ENCODE results near the gene YBX1.

The YBX1 gene

GRCh38 chr1:42686418-42686817 is 4.2 kb downstream of the YBX1 start:
- H3K27me3 ChIP-seq (replicated peaks in 2 of 5; ENCODE audit: control insufficient read depth in 4 of 5, insufficient read depth in 5 of 5, low read length in 4 of 5) = no peaks in the 10 kb centered on the region
- WGBS (ENCODE audit: insufficient coverage) = 88% methylated on average over 3 of the region's 4 CpGs
- H3K27ac ChIP-seq (ENCODE audit: insufficient read depth in 1 of 2, low read depth in 1 of 2, low read length in 2 of 2, poor library complexity in 1 of 2, severe bottlenecking in 2 of 2) = peak overlapping the region in 1 of 2 experiments; percentile 67
- ChIA-PET POLR2A (no interaction called here), CTCF (interaction anchor here (0.6 to 1.3 kb wide), 3 partner anchors 12 to 68 kb away, joined by 3 read pairs; no protein-coding TSS in a partner anchor)
- peak overlapping the region in 2 of 7 experiments; percentile 2 to 12 for H3K4me3 ChIP-seq (ENCODE audit: control insufficient read depth in 1 of 7, extremely low read depth in 1 of 7, insufficient read depth in 4 of 7, low read depth in 2 of 7, low read length in 6 of 7)
- peaks cover 18 to 58% (median 29%) of the 10 kb centered on the region in 4 experiments for H3K4me1 ChIP-seq (ENCODE audit: control extremely low read depth in 1 of 4, control insufficient read depth in 4 of 4, insufficient read depth in 4 of 4, low read length in 3 of 4)
- no peaks in the 10 kb centered on the region for H3K9me3 ChIP-seq (ENCODE audit: control extremely low read depth in 1 of 5, control insufficient read depth in 4 of 5, insufficient read depth in 2 of 5, low read depth in 1 of 5, low read length in 4 of 5)
- H3K36me3 ChIP-seq (ENCODE audit: control insufficient read depth in 4 of 4, insufficient read depth in 4 of 4, low read length in 3 of 4) = peaks cover 5 to 58% (median 18%) of the 10 kb centered on the region in 4 experiments
- DNase-seq = peak in 1 of 3 donors; percentile 50

DNA sequence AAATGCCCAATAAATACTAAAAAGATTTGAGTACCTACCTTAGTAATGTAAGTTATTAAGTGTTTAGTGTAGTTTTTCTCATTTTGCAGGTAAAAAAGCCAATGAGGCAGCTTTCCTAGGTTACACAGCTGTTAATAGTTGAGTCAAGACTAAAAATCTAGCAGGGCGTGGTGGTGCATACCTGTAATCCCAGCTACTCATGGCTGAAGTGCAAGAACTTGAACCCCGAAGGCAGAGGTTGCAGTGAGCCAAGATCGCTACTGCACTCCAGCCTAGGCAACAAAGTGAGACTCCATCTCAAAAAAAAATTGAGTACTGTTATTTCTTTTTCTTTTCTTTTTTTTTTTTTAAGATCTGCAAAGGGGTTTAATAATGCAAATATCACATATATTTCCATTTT is 7.7 kb downstream of the YBX1 start:
- CTCF ChIA-PET = interaction anchor here (0.6 to 1.3 kb wide), 3 partner anchors 25 to 376 kb away, joined by 3 to 4 read pairs (median 3); no protein-coding TSS in a partner anchor
- DNase-seq = no peak
- no peak overlapping the region for H3K4me3 ChIP-seq (ENCODE audit: control insufficient read depth in 1 of 7, extremely low read depth in 1 of 7, insufficient read depth in 4 of 7, low read depth in 2 of 7, low read length in 6 of 7)
- H3K9me3 ChIP-seq (ENCODE audit: control extremely low read depth in 1 of 5, control insufficient read depth in 4 of 5, insufficient read depth in 2 of 5, low read depth in 1 of 5, low read length in 4 of 5) = no peaks in the 10 kb centered on the region
- peaks cover 11 to 70% (median 18%) of the 10 kb centered on the region in 4 experiments for H3K36me3 ChIP-seq (ENCODE audit: control insufficient read depth in 4 of 4, insufficient read depth in 4 of 4, low read length in 3 of 4)
- POLR2A ChIA-PET = interaction anchor here (0.6 kb wide), 1 partner anchor 75 kb away, joined by 3 read pairs; no protein-coding TSS in a partner anchor
- no peak overlapping the region for H3K27ac ChIP-seq (ENCODE audit: insufficient read depth in 1 of 2, low read depth in 1 of 2, low read length in 2 of 2, poor library complexity in 1 of 2, severe bottlenecking in 2 of 2)
- H3K4me1 ChIP-seq (ENCODE audit: control extremely low read depth in 1 of 4, control insufficient read depth in 4 of 4, insufficient read depth in 4 of 4, low read length in 3 of 4) = peaks cover 4 to 35% (median 11%) of the 10 kb centered on the region in 4 experiments
- no peaks in the 10 kb centered on the region for H3K27me3 ChIP-seq (replicated peaks in 2 of 5; ENCODE audit: control insufficient read depth in 4 of 5, insufficient read depth in 5 of 5, low read length in 4 of 5)
- 88% methylated on average over 2 of the region's 3 CpGs for WGBS (ENCODE audit: insufficient coverage)

DNA sequence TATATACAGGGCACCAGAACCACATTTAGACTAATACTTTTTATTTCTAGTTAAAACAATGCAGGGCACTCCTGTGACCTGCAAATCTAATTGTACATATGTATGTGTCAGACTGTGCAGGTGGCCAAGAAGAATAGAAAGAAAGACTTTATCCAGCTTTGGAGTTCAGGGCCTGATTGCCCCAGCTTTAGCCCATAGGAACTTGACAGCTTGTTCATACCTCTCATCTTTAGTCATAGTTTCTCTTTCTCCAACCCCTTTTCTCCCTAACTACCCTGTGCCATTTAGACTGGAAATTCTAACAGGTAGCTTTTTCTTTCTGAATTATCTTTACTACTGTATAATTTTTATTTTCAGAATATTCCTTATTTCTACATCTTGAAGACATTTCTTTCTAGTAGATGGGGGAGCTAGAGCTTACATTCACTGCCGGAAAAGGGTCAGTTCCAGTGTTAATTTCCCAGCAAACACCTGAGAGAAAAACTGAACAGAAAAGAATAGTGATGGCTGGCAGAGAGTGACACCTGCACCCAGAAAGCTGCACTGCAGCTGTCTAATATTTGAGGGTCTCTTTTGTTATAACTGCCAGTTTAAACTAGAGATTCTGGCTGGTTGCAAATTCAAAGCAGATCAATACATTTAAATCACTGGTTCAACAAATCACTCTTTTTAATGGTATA is 8.4 kb downstream of the YBX1 start:
- POLR2A ChIA-PET = interaction anchor here (0.6 kb wide), 1 partner anchor 75 kb away, joined by 3 read pairs; no protein-coding TSS in a partner anchor
- Histone ChIP-seq H3K27ac (ENCODE audit: insufficient read depth in 1 of 2, low read depth in 1 of 2, low read length in 2 of 2, poor library complexity in 1 of 2, severe bottlenecking in 2 of 2) (no peak overlapping the region), H3K27me3 (replicated peaks in 2 of 5; ENCODE audit: control insufficient read depth in 4 of 5, insufficient read depth in 5 of 5, low read length in 4 of 5) (no peaks in the 10 kb centered on the region), H3K9me3 (ENCODE audit: control extremely low read depth in 1 of 5, control insufficient read depth in 4 of 5, insufficient read depth in 2 of 5, low read depth in 1 of 5, low read length in 4 of 5) (no peaks in the 10 kb centered on the region), H3K4me1 (ENCODE audit: control extremely low read depth in 1 of 4, control insufficient read depth in 4 of 4, insufficient read depth in 4 of 4, low read length in 3 of 4) (peaks cover 1 to 29% (median 6%) of the 10 kb centered on the region in 4 experiments), H3K4me3 (ENCODE audit: control insufficient read depth in 1 of 7, extremely low read depth in 1 of 7, insufficient read depth in 4 of 7, low read depth in 2 of 7, low read length in 6 of 7) (no peak overlapping the region), H3K36me3 (ENCODE audit: control insufficient read depth in 4 of 4, insufficient read depth in 4 of 4, low read length in 3 of 4) (peaks cover 11 to 71% (median 23%) of the 10 kb centered on the region in 4 experiments)
- no peak for DNase-seq
- CTCF ChIA-PET = interaction anchor here (0.6 to 1.3 kb wide), 6 partner anchors 9 to 377 kb away, joined by 3 to 5 read pairs (median 4); partner anchors contain the start of gene YBX1
- 83% methylated on average over 1 of the region's 1 CpG for WGBS (ENCODE audit: insufficient coverage)

- Histone ChIP-seq H3K27me3 (replicated peaks in 2 of 5; ENCODE audit: control insufficient read depth in 4 of 5, insufficient read depth in 5 of 5, low read length in 4 of 5) (no peaks in the 10 kb centered on the region), H3K9me3 (ENCODE audit: control extremely low read depth in 1 of 5, control insufficient read depth in 4 of 5, insufficient read depth in 2 of 5, low read depth in 1 of 5, low read length in 4 of 5) (no peaks in the 10 kb centered on the region), H3K27ac (ENCODE audit: insufficient read depth in 1 of 2, low read depth in 1 of 2, low read length in 2 of 2, poor library complexity in 1 of 2, severe bottlenecking in 2 of 2) (no peak overlapping the region), H3K36me3 (ENCODE audit: control insufficient read depth in 4 of 4, insufficient read depth in 4 of 4, low read length in 3 of 4) (peaks cover 12 to 72% (median 25%) of the 10 kb centered on the region in 4 experiments), H3K4me1 (ENCODE audit: control extremely low read depth in 1 of 4, control insufficient read depth in 4 of 4, insufficient read depth in 4 of 4, low read length in 3 of 4) (peaks cover 1 to 24% (median 4%) of the 10 kb centered on the region in 4 experiments), H3K4me3 (ENCODE audit: control insufficient read depth in 1 of 7, extremely low read depth in 1 of 7, insufficient read depth in 4 of 7, low read depth in 2 of 7, low read length in 6 of 7) (no peak overlapping the region)
- POLR2A ChIA-PET = no interaction called here
- CTCF ChIA-PET = interaction anchor here (0.6 to 1.3 kb wide), 5 partner anchors 9 to 113 kb away, joined by 3 to 5 read pairs (median 3); partner anchors contain the start of gene YBX1
- WGBS (ENCODE audit: insufficient coverage) = 100% methylated on average over 1 of the region's 4 CpGs
- DNase-seq = no peak
These were observed 8.9 kb downstream of the YBX1 start for GRCh38 chr1:42691157-42691498.

DNA sequence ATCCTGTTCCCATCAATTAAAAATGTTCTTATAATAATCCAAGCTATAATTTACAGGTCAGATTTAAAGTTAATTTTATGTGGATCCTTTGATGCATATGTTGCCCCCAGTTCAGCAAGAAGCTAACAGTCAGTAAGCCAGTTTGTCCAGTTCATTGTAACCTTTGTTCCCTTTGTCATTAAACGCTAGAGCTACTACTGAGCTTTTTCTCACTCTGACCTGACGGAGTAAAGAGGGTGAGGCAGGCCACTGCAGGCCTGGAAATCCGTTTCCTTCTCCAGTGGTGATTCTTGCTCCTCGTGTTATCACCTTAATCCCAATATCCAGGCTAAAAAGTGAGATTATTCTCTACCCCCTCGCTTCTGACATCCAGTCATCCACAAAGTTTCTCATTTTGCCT is 10.2 kb downstream of the YBX1 start:
- peaks cover 0 to 13% (median under 1%) of the 10 kb centered on the region in 4 experiments for H3K4me1 ChIP-seq (ENCODE audit: control extremely low read depth in 1 of 4, control insufficient read depth in 4 of 4, insufficient read depth in 4 of 4, low read length in 3 of 4)
- peak overlapping the region in 1 of 2 experiments; percentile 21 for H3K27ac ChIP-seq (ENCODE audit: insufficient read depth in 1 of 2, low read depth in 1 of 2, low read length in 2 of 2, poor library complexity in 1 of 2, severe bottlenecking in 2 of 2)
- no peak for DNase-seq

DNA sequence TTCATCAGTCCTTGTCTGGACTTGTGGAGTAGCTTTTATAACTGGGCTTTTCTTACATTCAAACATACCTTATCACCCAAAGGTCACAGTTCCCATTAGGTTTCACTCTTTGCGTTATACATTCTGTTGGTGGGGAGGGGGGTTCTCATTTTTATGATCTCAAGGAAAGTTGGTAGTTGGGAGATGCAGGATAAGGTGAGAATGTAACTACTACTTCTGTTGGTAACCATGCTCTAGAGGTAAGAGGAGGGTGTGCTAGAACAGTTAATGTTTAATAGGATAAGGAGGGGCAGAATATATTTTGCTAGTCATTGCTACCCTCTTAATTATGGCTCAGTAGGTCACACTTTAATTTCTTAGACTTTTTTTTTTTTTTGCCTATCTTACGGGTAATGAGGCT is 10.7 kb downstream of the YBX1 start:
- no peak overlapping the region for H3K4me3 ChIP-seq (ENCODE audit: control insufficient read depth in 1 of 7, extremely low read depth in 1 of 7, insufficient read depth in 4 of 7, low read depth in 2 of 7, low read length in 6 of 7)
- DNase-seq = no peak
- no peaks in the 10 kb centered on the region for H3K27me3 ChIP-seq (replicated peaks in 2 of 5; ENCODE audit: control insufficient read depth in 4 of 5, insufficient read depth in 5 of 5, low read length in 4 of 5)
- no peaks in the 10 kb centered on the region for H3K9me3 ChIP-seq (ENCODE audit: control extremely low read depth in 1 of 5, control insufficient read depth in 4 of 5, insufficient read depth in 2 of 5, low read depth in 1 of 5, low read length in 4 of 5)
- H3K27ac ChIP-seq (ENCODE audit: insufficient read depth in 1 of 2, low read depth in 1 of 2, low read length in 2 of 2, poor library complexity in 1 of 2, severe bottlenecking in 2 of 2) = peak overlapping the region in 1 of 2 experiments; percentile 21
- H3K36me3 ChIP-seq (ENCODE audit: control insufficient read depth in 4 of 4, insufficient read depth in 4 of 4, low read length in 3 of 4) = peaks cover 24 to 76% (median 34%) of the 10 kb centered on the region in 4 experiments
- peaks cover 0 to 12% (median under 1%) of the 10 kb centered on the region in 4 experiments for H3K4me1 ChIP-seq (ENCODE audit: control extremely low read depth in 1 of 4, control insufficient read depth in 4 of 4, insufficient read depth in 4 of 4, low read length in 3 of 4)
- ChIA-PET CTCF (interaction anchor here (1.0 to 1.4 kb wide), 3 partner anchors 10 to 351 kb away, joined by 3 to 4 read pairs (median 3); no protein-coding TSS in a partner anchor), POLR2A (no interaction called here)
- WGBS (ENCODE audit: insufficient coverage) = no CpG with 5 or more reads among the region's 2 CpGs

More for the DNA sequence above, 10.2 kb downstream of the YBX1 start:
- POLR2A ChIA-PET = no interaction called here
- CTCF ChIA-PET = interaction anchor here (1.0 to 1.4 kb wide), 3 partner anchors 9 to 350 kb away, joined by 3 to 4 read pairs (median 3); no protein-coding TSS in a partner anchor
- Histone ChIP-seq H3K9me3 (ENCODE audit: control extremely low read depth in 1 of 5, control insufficient read depth in 4 of 5, insufficient read depth in 2 of 5, low read depth in 1 of 5, low read length in 4 of 5) (no peaks in the 10 kb centered on the region), H3K4me3 (ENCODE audit: control insufficient read depth in 1 of 7, extremely low read depth in 1 of 7, insufficient read depth in 4 of 7, low read depth in 2 of 7, low read length in 6 of 7) (no peak overlapping the region), H3K36me3 (ENCODE audit: control insufficient read depth in 4 of 4, insufficient read depth in 4 of 4, low read length in 3 of 4) (peaks cover 21 to 76% (median 33%) of the 10 kb centered on the region in 4 experiments), H3K27me3 (replicated peaks in 2 of 5; ENCODE audit: control insufficient read depth in 4 of 5, insufficient read depth in 5 of 5, low read length in 4 of 5) (no peaks in the 10 kb centered on the region)
- 97% methylated on average over 3 of the region's 5 CpGs for WGBS (ENCODE audit: insufficient coverage)
